Endothelial cell of umbilical vein (primary cell): ENCODE results near the gene OR7C2.

Experiments
- CTCF ChIP-seq, 2 donors: IDR thresholded peaks; 1 replicate in 1 of 2; 2 replicates in 1 of 2; pipeline ENCODE4 v1.5.1; 2011; ENCODE audit warnings: low read length in 2 of 2, mild to moderate bottlenecking in 2 of 2, moderate library complexity in 2 of 2, control low read depth in 1 of 2, inconsistent platforms in 1 of 2, low read depth in 1 of 2; ENCODE audit not compliant: insufficient read depth in 1 of 2; ENCODE audit errors: extremely low read depth in 1 of 2
- EZH2 ChIP-seq: IDR thresholded peaks from 2 replicates; pipeline ENCODE4 v1.6.1; 2012; ENCODE audit warnings: borderline replicate concordance, low read depth, mild to moderate bottlenecking, moderate library complexity, low read length, inconsistent platforms; ENCODE audit not compliant: severe bottlenecking
- FOS ChIP-seq: IDR thresholded peaks from 2 replicates; pipeline ENCODE4 v1.6.1; 2011; ENCODE audit warnings: mild to moderate bottlenecking, low read length, moderate library complexity, borderline replicate concordance; ENCODE audit not compliant: insufficient read depth
- MAX ChIP-seq: IDR thresholded peaks from 2 replicates; pipeline ENCODE4 v1.6.1; 2011; ENCODE audit not compliant: insufficient read depth, insufficient read length
- POLR2A ChIP-seq: IDR thresholded peaks from 2 replicates; pipeline ENCODE4 v1.6.1; 2012; ENCODE audit warnings: low read depth, mild to moderate bottlenecking, control low read depth, low read length
- POLR2AphosphoS5 ChIP-seq: IDR thresholded peaks from 2 replicates; pipeline ENCODE4 v1.6.1; 2012; ENCODE audit warnings: low read depth, mild to moderate bottlenecking, control low read depth, low read length, moderate library complexity; ENCODE audit not compliant: insufficient read depth

GRCh38 chr19:14979476-14980255 is 38.4 kb downstream of the OR7C2 start, which contains the start of gene SLC1A6:
- TF ChIP-seq CTCF (IDR thresholded peaks at IDR 0.05; ENCODE audit: extremely low read depth in 1 of 2, insufficient read depth in 1 of 2, low read depth in 1 of 2, low read length in 2 of 2) = no peak
- TF ChIP-seq POLR2AphosphoS5 = no peak
- peak; percentile 18 for TF ChIP-seq EZH2
- no peak for TF ChIP-seq FOS
- TF ChIP-seq POLR2A = no peak
- no peak for TF ChIP-seq MAX
